ENCODE measurements around the gene SEMA3G.

SEMA3G gene

DNA sequence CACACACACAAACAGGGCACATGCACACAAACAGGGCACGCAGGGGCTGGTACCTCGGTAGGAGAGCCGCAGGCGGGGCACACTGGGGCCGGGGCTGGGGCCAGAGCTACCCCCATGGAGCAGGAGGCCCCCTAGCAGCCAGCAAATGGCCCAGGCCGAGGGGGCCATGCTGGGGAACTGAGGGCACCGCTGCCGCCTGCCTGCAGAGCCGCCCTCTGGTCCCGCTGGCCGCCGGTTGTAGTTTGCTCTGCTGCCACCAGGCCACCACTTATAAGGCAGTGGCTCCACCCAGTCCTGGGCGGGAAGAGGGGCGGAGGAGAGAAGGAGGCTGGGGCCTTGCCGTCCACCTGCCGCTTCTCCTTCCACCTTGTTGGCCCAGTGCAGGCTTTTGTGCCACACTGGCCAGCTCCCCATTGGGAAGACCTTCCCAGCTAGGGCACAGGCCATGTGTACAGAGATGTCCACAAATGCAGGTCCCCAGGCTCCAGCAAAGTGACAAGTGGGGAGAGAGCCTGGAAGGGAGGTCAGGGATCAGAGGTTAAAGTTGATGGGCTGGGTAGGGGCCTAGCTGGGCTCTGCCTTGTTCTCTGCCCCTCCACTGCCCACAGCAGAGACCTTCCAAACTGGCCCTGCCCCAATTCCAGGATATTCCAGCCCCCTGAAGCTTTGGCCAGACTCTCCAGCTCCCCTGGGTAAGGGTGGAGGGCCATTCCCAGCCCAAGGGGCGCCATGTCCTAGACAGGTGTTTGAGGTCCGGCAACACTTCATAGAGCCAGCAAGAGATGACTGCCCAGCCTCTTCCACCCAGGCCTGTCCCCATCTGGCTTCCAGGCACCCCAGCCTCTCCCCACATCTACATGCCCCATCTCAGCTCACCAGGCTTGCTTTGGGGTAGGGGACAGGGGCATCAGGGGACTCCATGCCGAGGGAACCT is at the start of gene SEMA3G:
TSS of gene SEMA3G (minus strand) at position 244 of the 934 bp plus-strand sequence. CDS start at position 168, 76 bp downstream.
- DNase-seq = peak; percentile 18

- no peak for DNase-seq
Measured at GRCh38 chr3:52494445-52494844, 49.5 kb upstream of the SEMA3G start.

DNA sequence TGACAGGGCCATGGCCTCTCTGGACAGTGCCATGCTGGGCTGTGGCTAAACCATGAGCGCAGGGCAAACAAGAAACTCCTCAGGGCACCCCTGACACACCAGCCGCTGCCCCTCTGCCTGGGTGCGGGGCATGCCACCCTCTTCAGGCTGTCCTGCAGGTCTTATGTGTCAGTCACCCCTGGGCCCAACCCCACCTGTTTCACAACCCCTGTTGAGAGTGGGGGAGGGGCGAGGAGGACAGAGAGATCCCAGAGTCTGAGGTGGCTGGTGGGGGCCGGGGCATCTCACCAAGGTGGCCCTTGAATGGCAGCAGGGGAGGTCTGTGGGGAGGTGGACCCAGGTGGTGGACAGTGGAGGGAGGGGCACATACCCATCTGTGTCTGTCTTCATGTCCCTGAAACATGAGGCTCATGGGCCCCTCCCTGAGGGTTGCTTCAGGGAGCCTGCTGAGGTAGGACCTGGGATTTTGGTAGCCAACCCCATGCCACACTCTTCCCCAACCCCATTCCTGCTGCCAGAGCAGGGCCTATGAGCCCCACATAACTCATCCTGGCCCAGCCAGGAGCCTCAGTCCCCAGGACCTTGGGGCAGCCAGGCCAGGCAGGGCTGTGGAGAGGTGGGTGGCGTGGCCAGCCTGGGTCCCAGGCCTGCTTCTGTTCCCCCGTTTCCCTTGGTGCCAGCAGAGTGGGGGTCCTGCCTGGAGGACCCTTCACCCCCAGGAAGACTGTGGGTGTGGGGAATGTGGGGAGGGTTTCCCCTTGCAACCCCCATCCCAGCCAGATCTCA is 48.5 kb upstream of the SEMA3G start:
- DNase-seq = no peak

GRCh38 chr3:52492059-52492458 is 47.2 kb upstream of the SEMA3G start:
- DNase-seq = no peak

DNA sequence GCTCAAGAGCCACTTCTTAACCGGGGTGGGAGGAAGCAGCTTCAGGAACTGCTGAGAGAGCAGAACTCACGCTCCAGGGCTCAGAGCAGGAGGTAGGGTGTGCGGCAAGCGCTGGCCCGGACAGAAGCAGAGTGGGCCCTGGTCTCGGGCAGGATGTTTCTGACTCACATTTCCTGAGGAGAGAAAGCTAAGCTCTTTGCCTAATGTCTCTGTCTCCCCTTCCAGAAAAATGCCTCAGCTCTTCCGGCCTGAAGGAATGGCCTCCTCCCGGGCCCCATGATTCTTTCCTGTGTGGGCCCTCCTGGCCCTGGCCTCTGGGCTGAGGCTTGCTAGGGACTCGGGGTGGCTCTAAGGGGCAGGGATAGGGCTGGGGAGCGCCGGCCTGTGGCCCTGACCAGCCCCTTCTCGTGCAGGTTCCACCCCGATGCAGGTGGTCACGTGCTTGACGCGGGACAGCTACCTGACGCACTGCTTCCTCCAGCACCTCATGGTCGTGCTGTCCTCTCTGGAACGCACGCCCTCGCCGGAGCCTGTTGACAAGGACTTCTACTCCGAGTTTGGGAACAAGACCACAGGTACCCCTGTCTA is 46.1 kb upstream of the SEMA3G start:
- no peak for DNase-seq

DNA sequence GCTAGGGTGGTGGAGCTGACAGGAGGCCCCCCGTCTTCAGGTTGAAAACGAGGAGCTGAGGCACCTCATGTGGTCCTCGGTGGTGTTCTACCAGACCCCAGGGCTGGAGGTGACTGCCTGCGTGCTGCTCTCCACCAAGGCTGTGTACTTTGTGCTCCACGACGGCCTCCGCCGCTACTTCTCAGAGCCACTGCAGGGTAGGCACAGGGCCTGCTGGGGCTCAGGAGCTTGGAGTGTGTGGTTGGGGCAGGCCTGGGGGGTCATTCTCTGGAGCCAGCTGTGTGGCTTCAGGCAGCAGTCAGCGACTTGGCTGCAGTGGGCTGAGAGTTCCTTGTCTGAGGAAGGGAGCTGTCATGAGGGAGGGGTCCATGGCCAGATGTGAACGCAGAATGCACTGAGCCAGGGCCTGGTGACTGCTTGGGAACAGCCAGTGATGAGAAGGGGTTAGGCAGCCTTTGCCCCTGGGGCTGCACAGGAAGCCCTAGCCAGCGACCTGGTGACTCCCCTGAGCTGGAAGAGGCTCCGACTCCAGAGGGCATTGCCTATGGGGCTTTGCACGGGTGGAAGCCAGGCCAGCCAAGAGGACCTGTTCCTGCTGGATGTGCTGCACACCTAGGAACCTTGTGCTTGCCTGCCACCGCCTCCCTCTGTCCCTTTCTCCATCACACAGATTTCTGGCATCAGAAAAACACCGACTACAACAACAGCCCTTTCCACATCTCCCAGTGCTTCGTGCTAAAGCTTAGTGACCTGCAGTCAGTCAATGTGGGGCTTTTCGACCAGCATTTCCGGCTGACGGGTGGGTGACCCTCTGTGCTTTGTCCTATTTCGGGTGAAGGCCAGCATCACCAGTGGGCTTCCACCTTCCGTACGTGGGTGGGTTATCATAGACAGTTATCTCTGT is 45.4 kb upstream of the SEMA3G start:
- no peak for DNase-seq

- DNase-seq = no peak
Measured at GRCh38 chr3:52489453-52489852, 44.5 kb upstream of the SEMA3G start.

GRCh38 chr3:52488746-52489145 is 43.8 kb upstream of the SEMA3G start:
- DNase-seq = no peak

- DNase-seq = no peak
Measured at GRCh38 chr3:52487788-52488691, 43.1 kb upstream of the SEMA3G start.

- DNase-seq = no peak
Measured at GRCh38 chr3:52487050-52487787, 42.3 kb upstream of the SEMA3G start.

DNA sequence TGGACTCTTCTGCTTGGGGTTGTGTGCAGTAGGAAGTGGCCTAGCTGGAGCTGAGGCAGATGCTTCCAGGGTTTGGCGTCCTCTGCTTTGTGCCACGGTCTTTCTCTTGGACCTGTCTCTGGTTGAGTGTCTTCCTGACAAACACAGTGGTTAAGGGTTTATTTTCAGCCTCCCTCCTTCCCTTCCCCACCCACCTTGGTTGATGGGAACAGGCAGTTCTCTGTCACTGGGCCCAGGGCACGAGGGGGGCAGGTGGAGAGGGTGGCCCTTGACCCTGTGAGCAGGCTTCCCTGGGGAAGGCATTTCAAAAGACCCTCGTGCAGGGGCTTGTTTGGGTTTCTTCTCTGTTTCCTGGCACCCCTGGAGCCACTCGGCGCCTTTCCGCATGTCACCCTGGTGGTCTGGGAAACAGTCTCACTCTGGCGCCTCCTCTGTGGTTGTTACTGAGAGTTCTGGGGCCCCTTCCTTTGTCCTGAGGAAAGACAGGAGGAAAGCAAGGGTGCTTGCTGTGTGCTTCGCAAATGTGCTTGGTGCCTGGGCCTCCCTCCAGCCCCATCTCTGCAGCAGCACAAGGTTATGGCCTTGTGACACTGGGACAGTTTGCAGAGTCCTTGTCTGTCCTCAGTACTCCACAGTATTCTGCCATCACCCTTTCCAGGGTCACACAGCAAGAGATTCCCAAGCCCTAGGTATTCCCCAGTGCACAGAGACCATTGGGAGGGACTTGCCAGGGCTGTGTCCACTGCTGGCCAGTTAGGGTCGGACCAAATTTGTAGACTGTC is 40.0 kb upstream of the SEMA3G start:
- DNase-seq = no peak

DNA sequence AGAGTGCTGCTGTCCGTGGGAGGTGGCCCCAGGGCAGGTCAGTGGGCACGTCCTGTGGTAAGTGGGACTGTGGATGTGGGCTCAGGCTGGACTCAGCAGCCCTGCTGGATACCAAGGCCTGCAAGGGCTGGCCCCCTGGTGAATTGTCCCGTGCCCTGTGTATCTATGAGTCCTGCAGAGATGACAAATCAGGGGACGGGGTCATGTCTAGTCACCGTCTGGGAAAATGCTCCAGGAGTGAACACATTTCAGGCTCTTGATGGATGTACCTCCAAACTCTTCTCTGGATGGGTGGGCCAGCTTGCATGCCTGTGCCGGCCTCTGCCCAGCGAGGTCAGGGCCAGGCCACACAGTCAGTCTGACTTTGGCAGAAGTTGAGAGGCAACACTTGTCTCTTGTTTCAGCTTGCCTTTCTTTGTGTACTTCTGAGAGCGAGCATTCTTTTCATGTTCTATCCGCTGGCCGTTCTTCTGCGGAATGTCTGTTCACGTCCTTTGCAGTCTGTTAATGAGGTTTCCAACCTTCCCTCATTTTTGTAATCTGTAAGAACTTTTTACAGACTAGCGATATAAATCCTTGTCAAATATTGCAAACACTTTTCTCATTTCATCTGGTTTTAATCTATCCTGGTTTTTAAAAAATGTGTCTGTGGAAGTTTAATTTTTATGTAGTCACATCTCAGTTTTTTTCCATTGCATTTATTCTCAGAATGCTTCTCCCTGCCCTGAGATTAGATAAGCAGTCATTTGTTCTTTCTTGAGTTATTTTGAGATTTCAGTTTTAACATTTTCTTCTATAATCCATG is 38.9 kb upstream of the SEMA3G start:
- peak; percentile 77 for DNase-seq

- no peak for DNase-seq
Measured at GRCh38 chr3:52483081-52483480, 38.2 kb upstream of the SEMA3G start.

DNA sequence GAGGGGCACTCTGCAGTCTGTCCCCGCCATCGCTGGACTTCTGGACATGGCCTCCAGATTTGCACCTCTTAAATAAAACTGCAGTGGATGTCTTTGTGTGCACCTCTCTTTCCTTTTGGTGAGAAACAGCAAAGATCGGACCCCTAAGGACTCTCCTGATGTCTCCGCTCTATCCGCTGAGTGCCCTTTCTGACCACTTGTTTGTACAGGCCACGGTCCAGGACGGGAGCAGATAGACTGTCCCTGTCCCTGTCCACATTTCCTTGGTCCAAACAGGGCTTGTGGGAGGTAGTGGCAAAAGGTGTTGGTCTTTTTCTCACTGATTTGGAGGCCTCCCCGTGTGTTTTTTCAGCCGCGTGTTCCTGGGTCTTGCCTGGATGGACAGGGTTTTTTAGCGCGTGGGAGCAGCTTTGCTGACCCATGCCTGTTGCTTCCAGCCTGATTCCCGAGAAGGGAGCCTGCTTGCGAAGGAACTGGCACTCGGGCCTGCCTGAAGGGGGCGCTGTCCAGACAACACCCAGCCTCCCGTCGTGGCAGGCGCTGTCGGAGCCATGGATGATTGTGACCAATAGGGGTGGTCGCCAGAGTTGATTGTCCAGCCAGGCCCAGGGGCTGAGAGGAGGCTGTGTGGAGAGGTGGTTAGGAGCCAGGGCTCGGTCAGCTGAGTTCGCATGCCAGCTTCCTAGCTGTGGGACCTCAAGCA is 37.1 kb upstream of the SEMA3G start:
- DNase-seq = no peak

GRCh38 chr3:52480768-52481715 is 36.1 kb upstream of the SEMA3G start:
- no peak for DNase-seq

- DNase-seq = no peak
Measured at GRCh38 chr3:52479877-52480575, 35.1 kb upstream of the SEMA3G start.

Measured in fibroblast of skin of right quadriceps (primary cell).